Measurements from ENCODE around the gene ATXN10. TPM values are rescaled to one million over a fixed set of nuclear protein-coding genes. Genes with fewer than 3 reads are reported as not detected.

ATXN10 gene
- total and polyA plus RNA-seq, 2 of the 8 experiments (the other 6 are each of a cell fraction or from before 2014, with no cell fraction given), result 134 to 210 TPM

DNA sequence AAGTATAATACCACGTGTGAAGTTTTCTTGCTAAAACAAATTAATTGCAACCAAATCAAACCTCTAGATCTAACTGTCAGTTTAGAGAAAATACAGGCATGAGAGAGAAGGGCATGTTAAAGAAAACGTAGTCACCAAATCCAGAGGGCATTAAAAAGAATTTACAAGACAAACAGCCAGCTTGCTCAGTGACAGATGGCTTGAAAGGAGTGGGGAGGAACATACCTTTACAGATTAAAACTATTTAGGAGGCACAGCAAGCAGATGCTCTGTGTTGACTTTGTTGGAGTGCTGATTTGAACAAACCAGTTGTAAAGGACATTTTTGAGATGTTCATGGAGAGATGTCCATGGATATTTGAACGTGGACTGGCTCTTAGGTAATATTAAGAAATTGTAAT, 96.9 kb downstream of the ATXN10 start (continued):
- peak; percentile 56 for TF ChIP-seq CHD7 (IDR thresholded peaks at IDR 0.05; ENCODE audit: insufficient replicate concordance, low read length)
- peak; percentile 66 to 83; a peak in 2 of 4 replicates for TF ChIP-seq SIN3A (conservative IDR thresholded peaks at IDR 0.05 in 1 of 2, IDR thresholded peaks at IDR 0.05 in 1 of 2; ENCODE audit: low read depth in 1 of 2, low read length in 2 of 2)

Measured in H1 (cell line).